SH-SY5Y (cell line): Measurements from ENCODE around the gene OPN1MW.
"Not testable (repeated sequence)": the region's sequence is repeated elsewhere in the genome, so short reads cannot be mapped to it uniquely, and the experiment has no call there.

Experiments used
- GATA2 ChIP-seq: IDR thresholded peaks from 2 replicates; pipeline ENCODE4 v1.6.1; 2011; ENCODE audit warnings: mild to moderate bottlenecking, low read depth, low read length
- GATA3 ChIP-seq: IDR thresholded peaks from 2 replicates; pipeline ENCODE4 v1.6.1; 2011; ENCODE audit warnings: low read depth, mild to moderate bottlenecking, low read length, moderate library complexity

Gene OPN1MW

DNA sequence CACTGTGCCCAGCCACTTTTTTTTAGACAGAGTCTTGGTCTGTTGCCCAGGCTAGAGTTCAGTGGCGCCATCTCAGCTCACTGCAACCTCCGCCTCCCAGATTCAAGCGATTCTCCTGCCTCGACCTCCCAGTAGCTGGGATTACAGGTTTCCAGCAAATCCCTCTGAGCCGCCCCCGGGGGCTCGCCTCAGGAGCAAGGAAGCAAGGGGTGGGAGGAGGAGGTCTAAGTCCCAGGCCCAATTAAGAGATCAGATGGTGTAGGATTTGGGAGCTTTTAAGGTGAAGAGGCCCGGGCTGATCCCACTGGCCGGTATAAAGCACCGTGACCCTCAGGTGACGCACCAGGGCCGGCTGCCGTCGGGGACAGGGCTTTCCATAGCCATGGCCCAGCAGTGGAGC, at the start of gene OPN1MW:
OPN1MW (plus strand) TSS at position 301 of the 400 bp plus-strand sequence; CDS start at position 383, 82 bp downstream.
- not testable (repeated sequence) for TF ChIP-seq GATA3, GATA2

DNA sequence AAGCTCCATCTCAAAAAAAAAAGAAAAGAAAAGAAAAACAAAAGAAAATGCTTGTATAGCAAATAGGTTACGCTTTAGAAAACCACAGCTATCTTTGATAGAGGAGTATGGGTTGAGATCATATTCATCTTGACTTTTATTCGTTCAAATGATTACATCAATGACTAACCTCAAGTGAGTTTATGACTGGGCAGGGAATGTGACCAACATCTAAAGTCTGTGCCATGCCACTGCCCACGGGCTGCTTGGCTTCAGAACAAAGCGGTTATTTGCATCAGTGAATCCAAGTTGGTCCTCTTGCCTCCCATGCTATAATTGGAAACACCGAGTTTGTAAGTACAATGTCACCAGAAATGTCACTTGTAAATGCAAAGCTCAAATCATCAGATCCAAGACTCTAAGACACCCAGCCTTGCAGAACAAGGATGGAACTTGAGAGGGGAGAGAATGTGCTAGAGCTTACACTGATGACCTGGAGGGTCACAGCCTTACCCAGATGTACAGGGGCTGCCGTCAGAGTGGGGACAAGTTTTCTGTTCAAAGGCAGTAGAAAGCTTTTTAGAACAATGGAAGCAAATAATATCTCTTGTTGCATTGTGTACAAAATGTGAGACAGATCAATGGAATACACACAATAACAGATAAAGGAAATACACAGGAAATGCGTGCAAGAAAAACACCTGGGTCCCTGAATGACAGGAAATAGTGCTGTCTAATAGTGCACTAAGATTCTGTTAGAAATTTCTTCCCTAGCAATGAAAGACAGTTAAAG, 46.8 kb upstream of the OPN1MW start:
- TF ChIP-seq GATA3 (no peak), GATA2 (no peak)

DNA sequence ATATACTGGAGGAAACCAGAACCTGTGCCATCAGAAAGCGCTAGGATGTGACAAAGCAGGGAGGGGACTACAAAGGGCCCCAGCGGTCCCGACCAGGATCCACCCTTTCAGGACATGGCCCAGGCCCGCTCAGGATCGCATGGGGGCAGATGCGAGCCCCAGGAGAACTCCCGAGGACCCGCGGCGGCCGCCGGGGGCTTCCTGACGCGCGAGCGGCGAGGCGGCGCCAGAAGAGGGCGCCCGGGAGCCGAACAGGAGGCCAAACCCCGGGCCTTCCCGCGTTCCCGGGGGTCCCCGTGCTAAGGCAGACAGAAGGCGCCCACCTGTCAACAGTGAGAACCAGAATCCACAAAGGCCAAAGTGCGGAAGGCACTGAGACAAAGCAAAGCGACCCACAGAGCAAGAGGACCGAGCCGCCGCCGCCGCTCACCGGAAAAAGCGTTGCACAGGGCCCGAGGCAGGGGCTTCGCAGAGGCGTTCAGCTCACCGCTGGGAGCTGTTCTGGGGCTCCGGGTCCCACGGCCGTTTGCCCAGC, 45.7 kb upstream of the OPN1MW start:
- TF ChIP-seq GATA3 (no peak), GATA2 (no peak)

DNA sequence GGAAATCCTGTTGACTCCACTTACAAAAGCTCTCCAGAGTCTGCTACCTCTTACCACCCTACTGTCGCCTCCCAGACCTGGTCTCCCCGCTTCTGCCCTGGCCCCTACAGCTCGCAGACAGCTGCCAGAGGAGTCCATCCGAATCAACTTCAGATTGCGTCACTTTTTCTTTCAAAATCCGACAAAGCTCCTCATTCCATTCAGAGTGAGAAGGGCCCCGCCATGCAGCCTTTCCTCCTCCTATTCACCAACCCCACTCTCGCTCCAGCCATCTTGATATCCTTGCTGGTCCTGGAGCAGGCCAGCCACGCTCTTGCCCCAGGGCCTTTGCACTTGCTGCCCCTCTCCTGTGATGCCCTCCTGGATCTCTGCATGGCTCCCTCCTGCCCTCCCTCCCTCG, 43.5 kb upstream of the OPN1MW start:
- TF ChIP-seq GATA2 (no peak), GATA3 (no peak)

DNA sequence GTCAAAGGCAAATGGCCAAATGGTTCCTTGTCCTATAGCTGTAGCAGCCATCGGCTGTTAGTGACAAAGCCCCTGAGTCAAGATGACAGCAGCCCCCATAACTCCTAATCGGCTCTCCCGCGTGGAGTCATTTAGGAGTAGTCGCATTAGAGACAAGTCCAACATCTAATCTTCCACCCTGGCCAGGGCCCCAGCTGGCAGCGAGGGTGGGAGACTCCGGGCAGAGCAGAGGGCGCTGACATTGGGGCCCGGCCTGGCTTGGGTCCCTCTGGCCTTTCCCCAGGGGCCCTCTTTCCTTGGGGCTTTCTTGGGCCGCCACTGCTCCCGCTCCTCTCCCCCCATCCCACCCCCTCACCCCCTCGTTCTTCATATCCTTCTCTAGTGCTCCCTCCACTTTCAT, 42.2 kb upstream of the OPN1MW start:
- TF ChIP-seq GATA2 (no peak), GATA3 (no peak)

DNA sequence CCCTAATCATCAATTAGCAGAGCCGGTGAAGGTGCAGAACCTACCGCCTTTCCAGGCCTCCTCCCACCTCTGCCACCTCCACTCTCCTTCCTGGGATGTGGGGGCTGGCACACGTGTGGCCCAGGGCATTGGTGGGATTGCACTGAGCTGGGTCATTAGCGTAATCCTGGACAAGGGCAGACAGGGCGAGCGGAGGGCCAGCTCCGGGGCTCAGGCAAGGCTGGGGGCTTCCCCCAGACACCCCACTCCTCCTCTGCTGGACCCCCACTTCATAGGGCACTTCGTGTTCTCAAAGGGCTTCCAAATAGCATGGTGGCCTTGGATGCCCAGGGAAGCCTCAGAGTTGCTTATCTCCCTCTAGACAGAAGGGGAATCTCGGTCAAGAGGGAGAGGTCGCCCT, 41.7 kb upstream of the OPN1MW start:
- no peak for TF ChIP-seq GATA3
- no peak for TF ChIP-seq GATA2

DNA sequence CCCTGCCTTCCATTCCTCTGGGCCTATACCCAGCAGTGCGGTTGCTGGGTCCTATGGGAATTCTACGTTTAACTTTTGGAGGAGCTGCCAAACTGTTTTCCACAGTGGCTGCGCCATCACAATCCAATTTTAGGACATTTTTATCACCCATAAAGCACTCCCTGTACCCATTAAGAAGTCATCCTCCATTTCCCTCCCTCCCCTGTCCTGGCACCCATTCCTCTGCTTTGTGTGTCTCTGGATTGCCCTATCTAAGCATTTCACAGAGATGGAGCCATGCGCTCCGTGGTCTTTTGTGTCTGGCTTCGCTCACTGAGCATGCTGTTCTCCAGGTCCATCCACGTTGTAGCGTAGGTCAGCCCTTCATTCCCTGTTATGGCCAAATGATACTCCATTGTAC, 40.0 kb upstream of the OPN1MW start:
- TF ChIP-seq GATA2 (no peak), GATA3 (no peak)

DNA sequence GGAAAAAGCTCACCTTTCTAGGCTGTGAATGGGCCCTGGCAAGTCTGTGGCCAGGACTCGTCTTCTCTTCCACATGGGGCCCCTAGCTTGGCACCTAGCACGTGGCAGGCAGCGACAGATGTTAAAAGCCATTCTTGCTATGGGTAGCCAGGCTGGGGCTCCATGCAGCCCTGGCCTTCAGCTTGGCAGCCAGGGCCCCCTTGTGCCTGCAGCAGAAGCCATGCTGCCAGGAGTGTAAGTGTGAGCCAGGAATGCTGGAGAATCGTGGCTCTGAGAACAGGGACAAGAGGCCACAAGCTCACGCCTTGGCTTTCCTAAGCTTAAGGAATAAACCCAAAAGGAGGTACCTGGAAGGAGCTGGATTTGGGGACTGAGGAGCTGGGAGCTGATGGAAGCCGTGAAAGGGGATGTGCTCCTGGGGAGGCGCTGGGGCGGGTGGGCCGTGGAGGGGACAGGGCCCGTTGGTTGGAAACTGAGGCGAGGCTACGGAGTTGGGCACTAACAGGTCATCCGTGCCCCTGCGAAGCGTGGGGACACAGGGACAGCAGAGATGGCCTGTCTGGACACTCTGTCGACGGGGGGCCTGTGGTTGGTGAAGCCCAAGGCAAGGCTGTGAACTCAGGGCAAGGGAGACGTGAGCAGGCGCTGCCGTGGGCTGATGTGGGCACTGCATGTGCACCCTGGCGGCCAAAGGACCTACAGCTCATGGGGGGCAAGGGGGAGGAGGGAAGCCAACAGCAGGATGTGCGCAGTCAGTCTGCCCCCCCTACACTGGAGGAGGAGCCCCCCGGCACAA, 39.2 kb upstream of the OPN1MW start:
- TF ChIP-seq GATA3 (no peak), GATA2 (no peak)

DNA sequence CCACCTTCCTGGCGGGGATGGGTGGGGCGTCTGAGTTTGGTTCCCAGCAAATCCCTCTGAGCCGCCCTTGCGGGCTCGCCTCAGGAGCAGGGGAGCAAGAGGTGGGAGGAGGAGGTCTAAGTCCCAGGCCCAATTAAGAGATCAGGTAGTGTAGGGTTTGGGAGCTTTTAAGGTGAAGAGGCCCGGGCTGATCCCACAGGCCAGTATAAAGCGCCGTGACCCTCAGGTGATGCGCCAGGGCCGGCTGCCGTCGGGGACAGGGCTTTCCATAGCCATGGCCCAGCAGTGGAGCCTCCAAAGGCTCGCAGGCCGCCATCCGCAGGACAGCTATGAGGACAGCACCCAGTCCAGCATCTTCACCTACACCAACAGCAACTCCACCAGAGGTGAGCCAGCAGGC, 38.4 kb upstream of the OPN1MW start, which contains the start of gene OPN1LW:
OPN1LW (plus strand) TSS at position 234 of the 400 bp plus-strand sequence; CDS start at position 275, 41 bp downstream.
- TF ChIP-seq GATA3, GATA2: not testable (repeated sequence)

DNA sequence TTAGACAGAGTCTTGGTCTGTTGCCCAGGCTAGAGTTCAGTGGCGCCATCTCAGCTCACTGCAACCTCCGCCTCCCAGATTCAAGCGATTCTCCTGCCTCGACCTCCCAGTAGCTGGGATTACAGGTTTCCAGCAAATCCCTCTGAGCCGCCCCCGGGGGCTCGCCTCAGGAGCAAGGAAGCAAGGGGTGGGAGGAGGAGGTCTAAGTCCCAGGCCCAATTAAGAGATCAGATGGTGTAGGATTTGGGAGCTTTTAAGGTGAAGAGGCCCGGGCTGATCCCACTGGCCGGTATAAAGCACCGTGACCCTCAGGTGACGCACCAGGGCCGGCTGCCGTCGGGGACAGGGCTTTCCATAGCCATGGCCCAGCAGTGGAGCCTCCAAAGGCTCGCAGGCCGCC, 37.1 kb downstream of the OPN1MW start, which contains the start of gene OPN1MW2:
OPN1MW2 (plus strand) TSS at position 301 of the 400 bp plus-strand sequence; CDS start at position 361, 60 bp downstream.
- not testable (repeated sequence) for TF ChIP-seq GATA3, GATA2
